ENCODE data around the gene ODAD2.

DNA sequence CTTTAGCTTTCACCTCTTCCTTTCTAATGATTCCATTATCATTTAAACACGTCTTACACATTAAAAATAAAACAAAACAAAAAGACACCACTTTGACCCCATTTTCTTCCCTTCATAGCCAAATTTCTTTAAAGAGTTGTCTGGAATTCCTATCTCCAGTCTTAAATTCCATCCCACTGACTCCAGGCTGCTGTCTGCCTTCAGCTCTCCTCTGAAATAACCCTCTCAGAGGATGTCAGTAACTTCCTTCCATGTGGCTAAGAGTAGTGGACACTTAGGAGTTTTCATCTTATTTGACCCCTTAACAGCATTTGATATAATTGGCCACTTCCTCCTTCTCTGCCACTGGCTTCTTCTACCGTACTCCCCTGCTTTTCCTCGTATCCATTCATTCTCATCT lies 183.6 kb downstream of the ODAD2 start:
- TF ChIP-seq POLR2A (IDR thresholded peaks at IDR 0.05), result no peak
- TF ChIP-seq, protein P1, sequence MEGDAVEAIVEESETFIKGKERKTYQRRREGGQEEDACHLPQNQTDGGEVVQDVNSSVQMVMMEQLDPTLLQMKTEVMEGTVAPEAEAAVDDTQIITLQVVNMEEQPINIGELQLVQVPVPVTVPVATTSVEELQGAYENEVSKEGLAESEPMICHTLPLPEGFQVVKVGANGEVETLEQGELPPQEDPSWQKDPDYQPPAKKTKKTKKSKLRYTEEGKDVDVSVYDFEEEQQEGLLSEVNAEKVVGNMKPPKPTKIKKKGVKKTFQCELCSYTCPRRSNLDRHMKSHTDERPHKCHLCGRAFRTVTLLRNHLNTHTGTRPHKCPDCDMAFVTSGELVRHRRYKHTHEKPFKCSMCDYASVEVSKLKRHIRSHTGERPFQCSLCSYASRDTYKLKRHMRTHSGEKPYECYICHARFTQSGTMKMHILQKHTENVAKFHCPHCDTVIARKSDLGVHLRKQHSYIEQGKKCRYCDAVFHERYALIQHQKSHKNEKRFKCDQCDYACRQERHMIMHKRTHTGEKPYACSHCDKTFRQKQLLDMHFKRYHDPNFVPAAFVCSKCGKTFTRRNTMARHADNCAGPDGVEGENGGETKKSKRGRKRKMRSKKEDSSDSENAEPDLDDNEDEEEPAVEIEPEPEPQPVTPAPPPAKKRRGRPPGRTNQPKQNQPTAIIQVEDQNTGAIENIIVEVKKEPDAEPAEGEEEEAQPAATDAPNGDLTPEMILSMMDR (IDR thresholded peaks at IDR 0.05), result no peak
